HUDEP-2 (cell line): ENCODE measurements around the gene BBS2.
A peak's percentile ranks its signal among the peaks of the same experiment; 100 is the strongest.
"Not testable (repeated sequence)": the region's sequence is repeated elsewhere in the genome, so short reads cannot be mapped to it uniquely, and the experiment has no call there.

Experiments used
- DNase-seq, 76 experiments: peaks; one replicate each; lab custom pipeline; 2025; ENCODE audit not compliant: unreplicated experiment in 76 of 76; lab: John Stamatoyannopoulos, UW

BBS2 gene

DNA sequence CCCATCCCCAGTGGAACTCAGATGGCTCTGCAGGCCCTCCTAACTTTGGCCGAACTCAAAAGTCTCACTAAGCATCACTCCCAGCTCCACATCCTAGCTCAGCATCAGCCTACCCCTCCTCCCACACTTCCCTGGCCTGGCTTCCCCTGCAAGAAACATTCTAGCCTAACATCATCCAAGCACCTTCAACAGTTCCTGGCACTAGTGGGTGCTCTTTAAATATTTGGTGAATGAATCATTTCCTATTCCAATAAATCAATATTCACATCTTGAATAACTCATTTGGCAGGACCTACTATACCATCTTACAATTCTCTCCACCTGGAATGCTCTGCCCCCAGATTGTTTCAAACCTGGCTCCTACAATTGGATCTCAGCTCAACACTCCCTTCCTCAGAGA lies 11.0 kb upstream of the BBS2 start:
- DNase-seq = no peak

DNA sequence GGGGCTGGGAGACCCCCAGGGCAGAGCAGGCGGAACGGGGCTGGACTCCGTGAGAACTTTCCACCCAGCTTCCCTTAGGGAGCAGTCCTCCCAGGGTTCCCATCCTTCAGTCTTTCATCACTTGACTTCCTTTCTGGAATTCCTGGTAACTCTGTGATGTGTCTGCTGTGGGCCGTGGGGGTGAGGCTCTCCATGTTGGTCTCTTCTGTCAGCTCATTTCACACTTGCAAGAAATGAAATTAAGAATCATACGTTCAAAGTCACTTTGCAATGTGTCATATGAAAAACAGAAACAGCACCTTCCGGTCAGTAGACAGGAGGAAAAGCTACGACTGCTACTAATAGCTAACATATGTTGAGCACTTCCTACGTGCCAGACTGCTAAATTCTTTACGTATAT lies 5.4 kb upstream of the BBS2 start:
- DNase-seq = no peak

DNA sequence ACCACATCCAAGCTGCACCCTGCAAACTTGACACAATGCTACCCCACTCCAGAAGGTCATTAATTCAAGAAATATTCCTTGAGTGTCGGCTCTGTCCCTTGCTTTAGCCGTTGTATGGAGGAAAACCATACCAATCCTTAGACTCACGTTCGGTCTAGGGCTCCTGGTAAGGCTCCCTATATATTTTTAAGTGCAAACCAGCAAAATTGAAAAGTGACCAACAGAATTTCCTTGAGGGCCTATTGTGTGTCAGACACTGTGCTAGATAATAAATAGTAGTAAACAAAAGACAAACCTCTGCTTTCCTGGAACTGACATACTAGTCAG lies 390 bp upstream of the BBS2 start:
- DNase-seq = no peak

DNA sequence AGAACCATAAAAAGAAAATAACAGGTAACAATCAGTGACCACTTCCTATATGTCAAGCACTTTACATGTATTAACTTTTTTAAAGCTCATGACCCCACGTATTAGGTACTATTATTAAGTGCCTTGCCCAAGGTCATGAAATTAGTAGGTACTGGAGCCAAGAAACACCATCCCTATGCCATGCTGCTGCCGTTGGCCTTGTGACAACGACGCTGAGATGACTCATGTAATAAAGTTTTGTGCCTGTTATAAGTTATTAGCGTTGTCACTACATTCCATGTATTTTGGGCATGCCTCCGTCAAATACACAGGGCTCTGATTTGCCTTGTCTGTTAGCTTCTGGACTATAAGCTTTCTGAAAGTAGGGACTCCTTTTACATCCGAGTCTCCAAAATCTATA lies 1.4 kb downstream of the BBS2 start:
- DNase-seq = no peak

DNA sequence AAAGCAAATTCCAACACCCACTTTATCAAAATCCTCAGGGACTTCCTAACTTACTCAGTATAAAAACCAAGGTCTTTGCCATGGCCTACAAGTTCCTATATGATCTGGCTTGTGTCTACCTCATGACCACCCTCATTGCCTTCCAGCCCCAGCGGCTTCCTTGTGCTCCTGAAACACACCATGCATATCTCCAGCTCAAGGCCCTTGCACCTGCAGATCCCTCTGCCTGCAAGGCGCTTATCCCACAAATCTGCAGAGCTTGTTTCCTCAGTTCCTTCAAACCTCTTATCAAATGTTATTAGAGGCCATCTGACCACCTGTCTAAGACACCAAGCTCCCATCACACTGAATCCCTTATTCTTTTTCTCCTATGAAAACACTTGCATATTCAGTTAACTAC lies 2.6 kb downstream of the BBS2 start:
- DNase-seq = no peak

DNA sequence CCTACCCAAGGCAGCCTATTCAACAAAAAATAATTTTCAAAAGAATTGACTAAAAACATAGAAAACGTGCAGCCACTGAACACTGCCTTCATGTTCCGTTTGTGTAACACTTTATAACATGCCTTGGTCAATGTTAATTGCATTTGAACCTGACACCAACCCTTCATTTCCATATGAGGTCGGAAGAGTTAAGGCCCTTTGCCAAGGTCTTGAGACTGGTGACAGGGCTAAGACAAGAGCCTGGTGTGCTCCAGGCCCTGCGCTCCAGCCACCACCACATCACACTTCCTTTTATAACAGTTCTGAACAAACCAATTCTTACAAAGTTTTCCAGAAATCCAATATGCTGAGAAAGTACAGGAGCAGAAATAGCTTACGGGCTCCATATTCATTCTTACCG lies 4.2 kb downstream of the BBS2 start:
- DNase-seq = no peak

DNA sequence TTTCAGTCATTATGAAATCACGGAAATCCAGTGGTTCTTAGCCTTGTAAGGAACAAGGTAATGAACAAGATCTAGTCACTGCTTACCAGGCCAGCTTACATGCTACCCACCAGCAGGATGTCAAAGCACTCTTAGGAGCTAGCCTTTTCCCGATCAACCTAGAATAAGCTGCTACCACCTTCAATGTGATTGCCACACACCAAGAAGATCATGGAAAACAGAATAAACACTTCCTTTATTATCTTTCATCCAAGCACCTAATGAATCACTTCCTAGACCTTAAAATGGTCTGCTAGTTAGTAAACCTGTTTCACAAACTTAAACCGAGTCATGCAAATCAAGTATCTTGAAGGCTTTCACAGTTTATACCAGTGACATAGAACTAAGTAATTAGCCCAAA lies 5.0 kb downstream of the BBS2 start:
- DNase-seq = no peak

DNA sequence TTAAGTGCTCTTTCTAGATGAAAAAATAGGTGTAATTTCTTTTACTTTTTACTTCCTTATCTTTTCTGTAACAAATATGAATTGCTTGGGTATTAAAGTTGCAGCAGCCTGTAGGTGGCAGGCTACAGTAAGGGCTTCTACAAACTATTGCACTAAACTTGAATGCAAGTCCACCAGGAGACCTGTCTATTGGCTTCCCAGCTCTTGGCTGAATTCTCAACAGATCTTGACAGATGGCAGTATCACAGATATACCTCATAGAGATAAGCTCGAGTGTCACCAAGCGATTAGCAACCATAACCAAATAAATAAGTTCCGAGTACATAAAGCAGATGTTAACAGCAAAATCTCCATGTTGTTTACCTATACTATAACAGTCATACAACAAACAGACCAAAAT lies 5.9 kb downstream of the BBS2 start:
- DNase-seq = peak in 64 of 76 experiments; percentile 5 to 83 (median 42)

DNA sequence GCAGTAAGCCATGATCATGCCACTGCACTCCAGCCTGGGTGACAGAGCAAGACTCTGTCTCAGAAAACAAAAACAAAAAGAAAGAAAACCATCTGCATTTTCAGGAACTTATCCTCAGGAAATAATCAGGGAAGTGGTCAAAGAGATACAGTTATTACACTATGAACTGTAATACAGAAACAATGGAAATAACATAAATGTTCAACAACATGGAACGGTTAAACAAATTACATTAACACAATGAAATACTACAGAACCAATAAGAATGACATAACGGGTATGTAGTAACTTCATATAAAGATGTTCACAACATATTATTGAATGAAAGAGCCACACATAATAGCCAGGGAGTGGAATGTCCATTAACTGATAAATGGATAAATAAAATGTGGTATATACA lies 6.7 kb downstream of the BBS2 start:
- DNase-seq = no peak

DNA sequence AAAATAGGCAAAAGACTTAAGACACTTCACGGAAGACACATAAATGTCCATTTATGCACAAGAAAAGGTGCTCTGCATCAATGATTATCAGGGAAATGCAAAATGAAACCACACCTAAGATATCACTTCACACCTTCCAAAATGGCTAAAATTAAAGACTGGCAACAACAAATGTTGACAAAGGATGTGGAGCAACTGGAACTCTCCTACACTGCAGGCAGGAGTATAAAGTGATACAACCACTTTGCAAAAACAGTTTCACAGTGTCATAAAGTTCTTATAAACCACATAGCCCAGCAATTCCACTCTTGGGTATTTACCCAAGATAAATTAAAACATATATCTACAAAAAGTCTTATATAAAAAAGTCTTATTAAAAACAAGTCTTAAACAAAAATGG lies 7.8 kb downstream of the BBS2 start:
- DNase-seq = no peak

DNA sequence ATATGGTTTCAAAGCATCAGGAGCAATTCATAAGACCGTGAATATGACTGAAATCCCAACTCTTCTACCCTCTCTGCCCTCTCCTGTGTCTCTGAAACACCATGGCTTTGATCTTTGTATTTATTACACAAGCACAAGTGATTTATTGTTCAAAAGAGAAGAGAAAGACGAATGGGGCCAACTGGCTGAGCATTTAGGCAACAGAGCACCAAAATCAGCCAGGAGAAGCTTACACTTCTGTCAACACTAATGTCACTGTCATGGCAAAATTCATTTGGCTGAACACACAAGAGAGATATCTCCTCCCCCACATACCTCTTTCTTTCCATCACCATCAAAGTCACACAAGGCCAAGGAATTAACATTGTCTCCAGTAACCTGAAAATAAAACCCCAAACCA lies 9.3 kb downstream of the BBS2 start:
- DNase-seq = no peak

DNA sequence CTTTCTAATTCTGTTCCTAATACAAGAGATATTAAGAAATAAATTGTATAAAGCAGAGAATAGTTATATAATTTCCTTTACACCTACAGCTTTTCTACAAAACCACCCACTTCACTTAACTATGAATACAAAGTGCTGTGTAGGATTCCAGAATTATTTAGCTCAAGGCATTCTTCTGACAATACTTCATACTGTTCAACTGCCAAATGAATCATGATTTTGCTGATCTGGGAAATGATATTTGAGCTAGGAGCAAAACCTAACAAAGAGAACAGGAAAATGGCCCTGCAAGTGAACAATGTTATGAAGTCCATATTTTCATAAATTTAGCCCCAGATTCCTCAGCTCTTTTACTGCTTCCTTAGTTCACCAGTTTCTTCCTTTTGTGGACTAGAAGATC lies 12.9 kb downstream of the BBS2 start:
- peak in 1 of 76 experiments; percentile 2 for DNase-seq

DNA sequence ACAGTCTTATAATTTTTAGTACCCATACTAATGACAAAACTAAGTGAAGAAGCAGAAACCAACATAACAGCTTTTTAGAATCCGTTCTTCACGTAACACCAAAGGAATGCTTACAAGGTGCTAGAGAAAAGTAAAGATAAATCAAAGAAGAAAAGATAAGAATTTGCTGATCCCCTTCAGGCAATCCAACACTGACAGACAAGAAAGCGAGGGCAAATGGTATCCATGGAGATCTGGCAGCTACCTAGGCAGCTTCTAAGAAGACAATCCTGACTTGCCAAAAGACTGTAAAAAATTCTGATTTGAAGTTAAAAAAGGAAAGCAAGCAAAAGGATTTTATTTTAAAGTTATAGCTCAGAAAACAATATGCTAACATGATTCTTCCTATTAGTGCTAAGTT lies 14.6 kb downstream of the BBS2 start:
- no peak for DNase-seq

DNA sequence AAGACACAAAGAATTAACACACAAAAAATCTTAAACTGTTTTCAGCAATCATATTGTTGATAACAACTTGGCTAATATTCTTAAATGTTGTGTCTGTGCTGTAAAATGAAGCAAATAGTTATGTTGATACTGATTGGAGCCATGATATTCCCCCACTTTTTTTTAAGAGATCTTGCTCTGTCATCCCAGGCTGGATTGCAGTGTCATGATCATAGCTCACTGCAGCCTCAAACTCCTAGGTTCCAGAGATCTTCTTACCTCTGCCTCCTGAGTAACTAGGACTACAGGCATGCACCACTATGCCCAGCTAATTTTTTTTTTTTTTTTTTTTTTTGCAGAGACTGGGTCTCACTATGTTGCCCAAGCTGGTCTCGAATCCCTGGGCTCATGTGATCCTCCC lies 26.0 kb downstream of the BBS2 start:
- DNase-seq = no peak

DNA sequence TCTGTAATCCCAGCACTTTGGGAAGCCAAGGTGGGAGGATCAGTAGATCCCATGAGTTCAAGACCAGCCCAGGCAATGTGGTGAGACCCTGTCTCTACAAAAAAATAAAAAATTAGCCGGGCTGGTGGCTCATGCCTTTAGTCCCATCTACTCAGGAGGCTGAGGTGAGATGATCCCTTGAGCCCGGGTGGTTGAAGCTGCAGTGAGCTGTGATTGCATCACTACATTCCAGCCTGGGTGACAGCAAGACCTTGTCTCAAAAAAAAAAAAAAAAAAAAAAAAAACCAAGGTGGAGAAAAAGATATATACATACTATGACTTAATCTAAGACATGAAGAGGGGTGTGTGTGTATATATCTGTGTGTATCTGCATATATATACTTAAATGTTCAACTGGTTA lies 26.7 kb downstream of the BBS2 start:
- no peak for DNase-seq

DNA sequence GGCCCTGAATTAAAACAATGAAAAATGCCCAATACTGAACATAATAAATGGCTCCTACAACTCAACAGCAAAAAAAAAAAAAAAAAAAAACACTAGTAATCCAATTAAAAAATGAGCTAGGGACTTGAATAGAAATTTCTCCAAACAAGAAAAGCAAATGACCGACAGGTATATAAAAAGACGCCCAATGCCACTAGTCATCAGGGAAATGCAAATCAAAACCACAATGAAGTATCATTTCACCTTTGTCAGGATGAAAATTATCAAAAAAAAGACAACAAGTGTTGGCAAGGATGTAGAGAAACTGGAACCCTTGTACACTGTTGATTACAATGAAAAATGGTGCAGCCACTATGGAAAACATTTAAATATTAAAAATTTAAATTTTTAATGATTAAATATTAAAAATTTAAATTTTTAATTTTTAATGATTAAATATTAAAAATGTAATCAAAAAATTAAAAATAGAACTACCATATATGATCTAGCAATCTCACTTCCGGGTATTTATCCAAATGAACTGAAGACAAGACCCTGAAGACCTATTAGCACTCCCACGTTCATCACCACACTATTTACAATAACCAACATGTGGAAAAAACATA lies 28.1 kb downstream of the BBS2 start:
- DNase-seq = no peak

DNA sequence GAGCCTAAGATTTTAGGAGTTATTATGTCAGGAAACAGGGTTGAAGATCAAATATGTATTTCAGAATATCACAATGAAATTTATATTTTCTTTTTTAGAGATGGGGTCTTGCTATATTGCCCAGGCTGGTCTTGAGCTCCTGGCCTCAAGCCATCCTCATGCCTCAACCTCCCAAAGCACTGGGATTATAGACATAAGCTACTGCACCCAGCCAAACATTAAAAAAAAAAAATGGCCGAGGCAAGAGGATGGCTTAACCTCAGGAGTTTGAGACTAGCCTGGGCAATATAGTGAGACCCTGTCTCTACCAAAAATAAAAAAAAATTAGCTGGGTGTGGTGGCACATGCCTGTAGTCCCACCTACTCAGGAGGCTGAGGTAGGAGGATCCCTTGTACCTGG lies 31.0 kb downstream of the BBS2 start:
- DNase-seq = not testable (repeated sequence)

DNA sequence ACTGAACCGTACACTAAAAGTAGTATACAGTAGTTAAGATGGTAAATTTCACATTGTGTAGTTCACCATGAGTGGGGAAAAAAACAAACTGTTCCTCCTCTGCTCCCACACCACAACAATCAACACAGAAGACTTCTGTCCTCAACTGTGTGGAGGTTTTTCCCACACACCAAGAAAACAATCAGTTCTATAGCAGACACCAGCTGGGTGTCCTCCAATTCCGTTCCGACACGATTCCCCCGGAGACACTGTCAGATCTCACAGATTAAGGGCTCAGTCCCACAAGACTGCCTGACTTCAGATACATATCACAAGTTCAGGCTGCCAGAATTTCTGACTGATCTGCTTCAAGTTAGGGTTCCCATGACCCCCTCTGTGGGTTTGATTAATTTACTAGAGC lies 31.8 kb downstream of the BBS2 start:
- DNase-seq = no peak

DNA sequence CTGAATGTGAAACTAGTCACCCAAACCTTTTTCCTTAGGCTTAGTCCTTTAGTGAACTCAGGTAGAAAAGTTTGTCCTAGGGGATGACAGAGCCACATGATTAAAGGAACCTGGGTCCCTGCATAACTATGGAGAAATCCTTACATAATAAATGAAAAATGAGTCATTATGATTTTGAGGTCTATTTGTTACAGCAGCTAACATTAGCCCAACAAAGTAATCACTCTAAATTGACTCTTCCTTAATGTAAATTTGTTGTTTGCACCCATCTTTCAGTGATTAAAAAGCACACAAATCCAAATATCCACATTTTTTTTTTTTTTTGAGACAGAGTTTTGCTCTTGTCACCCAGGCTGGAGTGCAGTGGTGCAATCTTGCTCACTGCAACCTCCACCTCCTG lies 36.4 kb downstream of the BBS2 start:
- DNase-seq = no peak

DNA sequence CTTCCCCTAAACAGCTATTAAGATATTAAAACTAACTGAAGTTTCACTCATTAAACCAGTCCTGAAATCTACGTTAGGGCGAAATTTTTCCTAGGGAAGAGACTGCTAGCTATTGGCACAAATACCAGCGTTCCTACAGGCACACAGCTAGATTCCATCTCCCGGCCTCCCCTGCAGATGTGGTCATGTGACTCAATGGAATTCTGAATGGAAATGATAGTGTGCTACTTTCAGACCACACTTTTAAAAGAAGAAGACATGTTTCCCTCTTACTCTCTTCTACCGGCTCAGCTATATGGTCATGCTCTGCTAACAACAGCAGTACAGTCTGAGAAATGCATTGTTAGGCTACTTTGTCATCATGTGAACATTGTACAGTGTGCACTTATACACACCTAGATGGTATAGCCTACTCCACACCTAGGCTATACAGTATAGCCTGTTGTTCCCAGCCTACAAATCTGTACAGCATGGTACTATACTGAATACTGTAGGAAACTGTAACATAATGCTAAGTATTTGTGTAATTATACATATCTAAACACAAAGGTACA lies 37.1 kb downstream of the BBS2 start:
- no peak for DNase-seq

DNA sequence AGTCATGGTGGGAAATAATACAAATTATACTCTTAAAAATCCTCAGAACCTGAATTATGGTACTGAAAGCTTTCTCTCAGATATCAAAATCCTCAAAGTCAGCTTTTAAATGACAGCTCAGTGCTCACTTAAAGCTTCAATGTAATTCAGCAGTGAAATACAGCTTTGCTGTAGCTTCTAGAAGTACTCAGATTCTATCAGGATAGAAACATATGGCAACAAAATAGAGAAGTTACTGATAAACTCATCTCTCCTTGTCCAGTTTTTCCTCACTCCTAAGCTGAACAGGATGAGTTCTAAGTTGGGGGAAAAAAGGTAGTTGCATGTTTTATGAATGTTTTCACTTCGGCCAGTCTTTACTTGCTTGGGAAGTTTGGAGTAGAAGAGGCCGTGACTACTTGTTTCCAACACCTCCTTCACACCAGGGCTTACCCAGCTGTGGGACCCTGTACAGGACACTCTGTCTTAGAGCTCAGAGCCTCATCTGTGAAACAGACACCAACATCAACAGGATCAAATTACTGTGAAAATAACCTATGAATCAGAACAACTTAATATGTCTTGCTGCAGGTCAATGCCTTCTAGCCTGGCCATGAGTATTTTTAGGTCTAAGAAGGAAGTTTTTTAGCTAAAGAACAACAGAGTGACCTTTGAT lies 38.2 kb downstream of the BBS2 start:
- no peak for DNase-seq

DNA sequence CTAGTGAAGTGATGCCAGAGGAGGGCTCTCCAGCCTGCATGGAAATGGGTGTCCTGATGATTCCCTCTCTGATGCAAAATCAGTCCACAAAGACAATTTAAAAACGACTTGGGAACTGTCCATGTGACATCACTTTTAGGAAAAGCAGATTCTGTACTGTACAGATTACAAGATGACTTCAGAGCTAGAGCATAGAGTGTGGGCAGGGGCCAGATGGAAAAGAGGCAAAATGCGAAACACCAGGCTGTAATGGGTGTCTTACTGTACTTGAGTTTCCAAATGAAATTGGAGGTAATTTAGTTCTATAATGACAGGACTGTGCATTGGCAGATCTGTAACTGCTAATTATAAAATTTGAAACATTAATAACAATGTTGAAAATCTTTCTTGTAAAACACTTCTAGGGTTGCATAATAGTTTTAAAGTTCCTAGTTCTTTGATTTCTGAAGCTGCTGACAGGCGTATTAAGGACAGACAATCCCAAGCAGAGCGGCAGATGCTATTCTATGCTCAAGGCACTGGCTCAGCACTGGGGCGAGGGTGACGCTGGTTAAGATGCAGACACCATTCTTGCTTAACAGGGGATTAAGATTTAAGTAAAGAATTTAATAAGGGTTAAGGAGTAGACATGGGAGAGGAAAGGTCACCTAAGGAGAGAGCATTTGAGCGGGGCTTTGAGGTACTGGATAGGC lies 38.9 kb downstream of the BBS2 start:
- DNase-seq = no peak
